ENCODE data around the gene CNTNAP2. TPM values are rescaled to one million over a fixed set of nuclear protein-coding genes. Genes with fewer than 3 reads are reported as not detected.

Gene CNTNAP2
- total and polyA plus RNA-seq, 12 donors, result 0.07 to 0.77 (median 0.24) TPM

DNA sequence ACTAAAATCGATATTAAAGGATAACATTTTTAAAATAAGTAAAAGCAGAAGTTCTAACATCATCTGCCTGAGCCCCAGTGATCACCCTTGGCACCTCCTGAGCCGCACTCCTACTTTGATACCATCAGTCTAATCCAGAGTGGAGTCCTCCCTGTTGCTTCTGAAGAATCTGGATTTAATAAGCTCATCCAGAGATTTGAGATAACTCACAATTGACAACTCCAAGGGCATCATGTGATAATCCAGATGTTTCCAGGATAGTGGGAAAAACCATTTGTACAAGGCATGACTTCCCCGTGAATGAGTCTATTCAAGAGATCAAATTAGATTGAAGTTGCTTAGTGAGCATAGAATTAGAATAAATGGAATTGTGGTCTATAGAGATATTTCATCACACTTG, 1998.2 kb downstream of the CNTNAP2 start:
- 81 to 90% methylated on average over 3 of the region's 3 CpGs for WGBS, 2 donors
- ATAC-seq, result no peak
- Histone ChIP-seq H3K9me3 (no peaks in the 10 kb centered on the region), H3K4me3 (no peak overlapping the region), H3K27me3 (peaks cover 0 to 26% (median 2%) of the 10 kb centered on the region in 7 donors), H3K36me3 (no peaks in the 10 kb centered on the region), H3K27ac (no peak overlapping the region), H3K4me1 (no peaks in the 10 kb centered on the region)
- intact Hi-C loops (cut with DNase I), result loop anchor here in 1 of 10 donors (5.0 kb wide), 1 partner anchor 127 kb away; no protein-coding TSS in a partner anchor
- TF ChIP-seq, protein P1, sequence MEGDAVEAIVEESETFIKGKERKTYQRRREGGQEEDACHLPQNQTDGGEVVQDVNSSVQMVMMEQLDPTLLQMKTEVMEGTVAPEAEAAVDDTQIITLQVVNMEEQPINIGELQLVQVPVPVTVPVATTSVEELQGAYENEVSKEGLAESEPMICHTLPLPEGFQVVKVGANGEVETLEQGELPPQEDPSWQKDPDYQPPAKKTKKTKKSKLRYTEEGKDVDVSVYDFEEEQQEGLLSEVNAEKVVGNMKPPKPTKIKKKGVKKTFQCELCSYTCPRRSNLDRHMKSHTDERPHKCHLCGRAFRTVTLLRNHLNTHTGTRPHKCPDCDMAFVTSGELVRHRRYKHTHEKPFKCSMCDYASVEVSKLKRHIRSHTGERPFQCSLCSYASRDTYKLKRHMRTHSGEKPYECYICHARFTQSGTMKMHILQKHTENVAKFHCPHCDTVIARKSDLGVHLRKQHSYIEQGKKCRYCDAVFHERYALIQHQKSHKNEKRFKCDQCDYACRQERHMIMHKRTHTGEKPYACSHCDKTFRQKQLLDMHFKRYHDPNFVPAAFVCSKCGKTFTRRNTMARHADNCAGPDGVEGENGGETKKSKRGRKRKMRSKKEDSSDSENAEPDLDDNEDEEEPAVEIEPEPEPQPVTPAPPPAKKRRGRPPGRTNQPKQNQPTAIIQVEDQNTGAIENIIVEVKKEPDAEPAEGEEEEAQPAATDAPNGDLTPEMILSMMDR (IDR thresholded peaks at IDR 0.05), result no peak
- no peak for DNase-seq

- H3K4me1 ChIP-seq, result no peaks in the 10 kb centered on the region
- no peak overlapping the region for H3K27ac ChIP-seq
- intact Hi-C loops (cut with DNase I), result no loop called here
- H3K27me3 ChIP-seq, result peaks cover 0 to 26% (median 4%) of the 10 kb centered on the region in 7 donors
- H3K9me3 ChIP-seq, result no peaks in the 10 kb centered on the region
- ATAC-seq, result no peak
- TF ChIP-seq, protein P1 (IDR thresholded peaks at IDR 0.05), result no peak
- WGBS, 2 donors, result 60 to 75% methylated on average over 5 of the region's 5 CpGs
- no peak for DNase-seq
- H3K36me3 ChIP-seq, result no peaks in the 10 kb centered on the region
- H3K4me3 ChIP-seq, result no peak overlapping the region
Observed at GRCh38 chr7:148115308-148115707, 1998.7 kb downstream of the CNTNAP2 start.

DNA sequence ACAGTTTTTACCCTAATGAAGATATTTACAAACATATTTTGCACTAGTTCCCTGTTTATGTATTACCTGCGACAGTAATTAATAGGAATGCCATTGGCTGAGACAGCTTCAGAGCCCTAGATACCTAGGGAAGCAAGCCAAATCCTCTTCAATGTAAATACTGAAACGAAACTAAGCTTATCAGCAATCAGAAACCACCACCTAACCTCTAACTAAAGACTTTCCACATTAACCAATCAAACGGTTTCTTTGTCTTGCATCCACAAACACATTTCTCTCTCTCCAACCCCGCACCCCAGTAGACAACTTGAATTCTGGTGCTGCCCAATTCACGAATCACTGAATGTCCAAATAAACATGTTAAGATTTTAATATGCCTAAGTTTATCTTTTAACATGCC, 1999.6 kb downstream of the CNTNAP2 start:
- H3K9me3 ChIP-seq, result no peaks in the 10 kb centered on the region
- DNase-seq (no peak), ATAC-seq (no peak)
- no peak overlapping the region for H3K4me3 ChIP-seq
- 71 to 77% methylated on average over 5 of the region's 5 CpGs for WGBS, 2 donors
- H3K4me1 ChIP-seq, result no peaks in the 10 kb centered on the region
- H3K36me3 ChIP-seq, result no peaks in the 10 kb centered on the region
- H3K27ac ChIP-seq, result no peak overlapping the region
- TF ChIP-seq, protein P1 (IDR thresholded peaks at IDR 0.05), result no peak
- peaks cover 0 to 25% (median 7%) of the 10 kb centered on the region in 7 donors for H3K27me3 ChIP-seq
- intact Hi-C loops (cut with DNase I), result no loop called here

DNA sequence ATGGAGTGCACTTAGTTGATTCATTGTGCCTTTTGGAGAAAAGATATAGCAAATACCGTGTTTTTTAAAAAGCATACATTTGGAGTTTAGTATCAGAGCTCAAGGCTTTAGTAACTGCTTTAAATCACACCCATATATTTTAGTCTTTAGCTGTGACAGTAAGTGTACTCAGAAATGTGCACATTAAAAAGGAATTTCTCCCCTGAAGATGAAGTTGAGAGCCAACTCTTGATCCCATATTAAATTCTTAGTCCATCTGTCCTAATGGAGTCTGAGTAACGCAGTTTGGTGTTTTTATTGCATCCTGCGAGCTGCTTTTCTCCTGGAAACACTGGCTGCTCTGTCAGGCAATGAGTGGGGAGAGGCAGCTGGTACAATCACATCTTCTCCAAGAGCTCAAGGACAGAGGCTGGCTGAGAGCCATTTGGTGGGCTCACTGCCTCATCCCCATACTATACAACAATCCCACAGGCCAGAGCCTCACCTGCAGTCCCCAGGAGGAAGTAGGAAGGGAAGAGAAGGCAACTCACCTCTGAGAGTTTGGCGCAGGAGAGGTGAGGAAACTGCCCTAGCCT, 2000.3 kb downstream of the CNTNAP2 start:
- TF ChIP-seq, protein P1 (IDR thresholded peaks at IDR 0.05), result no peak
- 80 to 88% methylated on average over 4 of the region's 4 CpGs for WGBS, 2 donors
- intact Hi-C loops (cut with DNase I), result no loop called here
- Histone ChIP-seq H3K27ac (no peak overlapping the region), H3K9me3 (no peaks in the 10 kb centered on the region), H3K4me1 (no peaks in the 10 kb centered on the region), H3K27me3 (peaks cover 0 to 19% (median 7%) of the 10 kb centered on the region in 7 donors), H3K4me3 (no peak overlapping the region), H3K36me3 (no peaks in the 10 kb centered on the region)
- ATAC-seq (no peak), DNase-seq (no peak)

Data from heart right ventricle (tissue), 16 donors.